BLaER1 treated with 17β-estradiol and CSF1 and Interleukin-3, amounts not matched to agents 10 nM and 100 nM (cell line): ENCODE measurements around the gene ZNF18.
"Not testable (repeated sequence)": the region's sequence is repeated elsewhere in the genome, so short reads cannot be mapped to it uniquely, and the experiment has no call there.

Experiments used
- H3K27ac ChIP-seq, 11 experiments: shearing (Covaris generic); formaldehyde crosslinking; 2 replicates each; pipeline ENCODE4 v1.8.1; 2022
- H3K27me3 ChIP-seq, 11 experiments: shearing (Covaris generic); formaldehyde crosslinking; 2 replicates each; pipeline ENCODE4 v1.8.1; 2022
- H3K36me3 ChIP-seq, 11 experiments: shearing (Covaris generic); formaldehyde crosslinking; 2 replicates each; pipeline ENCODE4 v1.8.1; 2022
- H3K4me1 ChIP-seq, 10 experiments: shearing (Covaris generic); formaldehyde crosslinking; 2 replicates each; pipeline ENCODE4 v1.8.1; 2022
- H3K4me2 ChIP-seq, 11 experiments: shearing (Covaris generic); formaldehyde crosslinking; 2 replicates each; pipeline ENCODE4 v1.8.1; 2022
- H3K4me3 ChIP-seq, 10 experiments: shearing (Covaris generic); formaldehyde crosslinking; 2 replicates each; pipeline ENCODE4 v1.8.1; 2022
- H3K9ac ChIP-seq, 11 experiments: shearing (Covaris generic); formaldehyde crosslinking; 2 replicates each; pipeline ENCODE4 v1.8.1; 2022
- H3K9me3 ChIP-seq, 11 experiments: shearing (Covaris generic); formaldehyde crosslinking; replicated peaks in 1 of 11; 2 replicates each; pipeline ENCODE4 v1.8.1; 2022
- H4K20me1 ChIP-seq, 11 experiments: shearing (Covaris generic); formaldehyde crosslinking; 2 replicates each; pipeline ENCODE4 v1.8.1; 2022
- Cebpa-rat ChIP-seq, 11 experiments: shearing (Covaris generic); IDR thresholded peaks; 2 replicates each; pipeline ENCODE4 v1.8.1; 2022

Gene ZNF18

DNA sequence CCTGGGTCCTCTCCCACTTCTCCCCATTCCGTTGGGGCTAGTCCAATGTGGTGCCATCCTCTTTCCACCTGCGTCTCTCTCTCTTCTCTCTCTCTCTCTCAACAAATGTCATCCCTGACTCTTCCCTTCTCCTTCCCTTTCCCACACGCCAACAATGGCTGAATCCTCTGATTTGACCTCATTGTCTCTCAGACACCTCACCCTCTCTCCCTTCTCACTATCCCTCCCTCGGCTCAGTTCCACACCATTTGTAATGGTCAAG lies 628 bp upstream of the ZNF18 start:
- no peak for TF ChIP-seq Cebpa-rat (IDR thresholded peaks at IDR 0.05)
- H3K9me3 ChIP-seq = no peaks in the 10 kb centered on the region
- H3K4me2 ChIP-seq = peak overlapping the region; percentile 55 to 90 (median 82)
- H3K9ac ChIP-seq = peak overlapping the region; percentile 84 to 95 (median 91)
- no peaks in the 10 kb centered on the region for H4K20me1 ChIP-seq
- H3K27ac ChIP-seq = peak overlapping the region; percentile 58 to 97 (median 90)
- no peaks in the 10 kb centered on the region for H3K27me3 ChIP-seq
- H3K4me3 ChIP-seq = peak overlapping the region; percentile 68 to 99 (median 83)
- H3K4me1 ChIP-seq = peaks cover 5 to 16% (median 9%) of the 10 kb centered on the region in 10 experiments; a peak in 14 of 20 replicates
- peaks cover 0 to 2% (median under 1%) of the 10 kb centered on the region in 11 experiments; a peak in 6 of 22 replicates for H3K36me3 ChIP-seq

DNA sequence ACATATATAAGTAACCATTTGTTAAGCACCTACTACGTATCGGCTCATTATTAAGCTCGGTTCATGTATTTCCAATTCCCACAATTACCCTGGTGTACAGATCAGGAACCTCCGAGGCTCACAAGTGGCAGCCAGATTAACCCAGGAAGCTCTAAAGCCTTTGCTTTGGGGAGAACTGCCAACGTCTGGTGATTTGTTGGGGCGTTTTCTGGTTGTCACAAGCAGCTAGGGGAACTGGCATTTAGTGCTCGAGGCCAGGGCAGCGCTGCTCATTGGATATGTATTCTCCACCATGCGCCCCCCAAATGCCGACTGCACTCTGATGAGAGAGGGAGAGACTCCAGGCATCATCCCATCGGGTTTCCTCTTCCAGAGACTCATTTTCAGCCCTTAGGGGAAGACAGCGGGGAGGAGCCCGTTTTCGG lies 541 bp downstream of the ZNF18 start:
- peak overlapping the region; percentile 68 to 99 (median 83) for H3K4me3 ChIP-seq
- H4K20me1 ChIP-seq = 0 out of 22 replicates have a peak, but pooled peaks cover 0 to 4% (median 0%) of the 10 kb centered on the region in 11 experiments
- H3K27me3 ChIP-seq = no peaks in the 10 kb centered on the region
- H3K4me1 ChIP-seq = peaks cover 5 to 18% (median 9%) of the 10 kb centered on the region in 10 experiments; a peak in 14 of 20 replicates
- no peak for TF ChIP-seq Cebpa-rat (IDR thresholded peaks at IDR 0.05)
- peak overlapping the region; percentile 84 to 95 (median 91) for H3K9ac ChIP-seq
- H3K27ac ChIP-seq = peak overlapping the region; percentile 72 to 97 (median 90)
- no peaks in the 10 kb centered on the region for H3K9me3 ChIP-seq
- peaks cover 10 to 14% (median 12%) of the 10 kb centered on the region in 11 experiments; a peak in 21 of 22 replicates for H3K36me3 ChIP-seq
- H3K4me2 ChIP-seq = peak overlapping the region; percentile 72 to 81 (median 77)

DNA sequence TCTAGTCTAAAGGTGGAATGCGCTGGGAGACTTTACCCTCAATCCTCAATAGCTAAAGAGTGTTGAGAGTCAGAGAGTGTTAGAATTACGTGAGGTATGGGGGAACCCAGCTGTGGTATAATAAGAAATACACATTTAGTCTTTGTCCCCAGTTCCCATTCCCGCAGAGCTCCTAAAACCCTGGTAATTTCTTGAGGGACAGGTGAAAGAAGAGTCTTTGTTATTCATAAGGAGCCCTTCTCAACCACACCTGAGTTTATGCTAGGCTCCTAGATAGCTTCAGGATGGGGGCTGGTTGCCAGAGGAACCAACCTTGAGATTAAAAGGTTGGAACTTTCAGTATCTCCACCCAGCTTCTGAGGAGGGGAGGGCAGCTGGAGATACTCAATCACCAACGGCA lies 5.8 kb downstream of the ZNF18 start:
- Histone ChIP-seq H3K9me3 (no peaks in the 10 kb centered on the region), H3K27ac (no peak overlapping the region), H4K20me1 (peaks cover 0 to 5% (median 0%) of the 10 kb centered on the region in 11 experiments; a peak in 4 of 22 replicates), H3K36me3 (peaks cover 32 to 61% (median 49%) of the 10 kb centered on the region in 11 experiments), H3K4me3 (no peak overlapping the region), H3K4me1 (peaks cover 0 to 14% (median 8%) of the 10 kb centered on the region in 10 experiments; a peak in 13 of 20 replicates), H3K27me3 (no peaks in the 10 kb centered on the region), H3K9ac (no peak overlapping the region), H3K4me2 (no peak overlapping the region)
- TF ChIP-seq Cebpa-rat (IDR thresholded peaks at IDR 0.05) = no peak

DNA sequence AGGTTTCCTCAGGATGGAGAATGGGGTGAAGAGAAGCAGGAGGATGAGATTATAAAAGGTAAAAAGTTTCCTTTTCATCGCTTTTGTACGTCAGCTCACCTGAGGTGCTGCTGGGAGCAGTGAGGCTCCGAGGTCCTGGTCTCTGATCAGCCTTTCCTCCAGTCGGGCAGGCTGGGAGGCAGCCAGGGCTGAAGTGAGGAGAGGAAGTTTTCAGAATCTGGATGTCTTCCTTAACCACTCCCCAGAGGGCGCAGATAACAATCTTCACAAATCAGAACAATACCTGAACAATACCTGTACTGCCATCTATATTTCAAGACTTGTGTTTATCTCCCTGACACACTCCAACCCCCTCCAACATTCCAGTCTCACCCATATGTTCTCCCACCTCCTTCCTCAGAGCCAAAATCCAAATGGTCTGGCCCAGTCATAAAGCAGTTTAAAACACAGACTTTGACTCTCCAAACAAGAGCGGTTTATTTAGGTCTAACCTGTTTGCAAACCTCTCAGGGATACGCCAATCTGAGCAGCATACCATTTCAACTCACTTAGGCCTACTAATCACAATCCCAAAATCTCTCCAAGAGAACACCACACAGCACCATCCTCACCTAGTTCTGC lies 6.8 kb downstream of the ZNF18 start:
- Histone ChIP-seq H3K36me3 (peaks cover 32 to 71% (median 55%) of the 10 kb centered on the region in 11 experiments), H3K4me1 (peaks cover 0 to 7% (median under 1%) of the 10 kb centered on the region in 10 experiments; a peak in 5 of 20 replicates), H4K20me1 (peaks cover 0 to 11% (median 3%) of the 10 kb centered on the region in 11 experiments; a peak in 4 of 22 replicates), H3K4me2 (no peak overlapping the region), H3K27me3 (no peaks in the 10 kb centered on the region), H3K9ac (no peak overlapping the region), H3K4me3 (no peak overlapping the region), H3K9me3 (no peaks in the 10 kb centered on the region), H3K27ac (no peak overlapping the region)
- TF ChIP-seq Cebpa-rat (IDR thresholded peaks at IDR 0.05) = no peak

DNA sequence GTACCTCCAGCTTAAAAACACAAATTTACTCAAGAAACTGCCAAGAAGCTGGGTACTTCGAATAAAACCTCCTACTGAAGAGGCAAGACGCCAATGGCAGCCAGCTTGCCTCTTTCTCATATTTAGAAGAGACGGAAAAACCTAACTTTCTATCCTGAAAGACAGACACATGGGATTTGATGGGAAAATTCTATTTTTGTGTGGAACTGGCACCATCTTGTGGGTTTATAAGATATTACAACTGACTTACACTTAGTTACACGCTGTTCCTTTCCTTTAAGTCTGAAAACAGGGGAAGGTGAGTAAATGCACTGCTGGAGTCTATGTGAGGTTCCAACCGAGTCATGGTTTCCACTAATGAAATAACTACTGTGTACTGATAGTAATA lies 10.3 kb downstream of the ZNF18 start:
- H3K9me3 ChIP-seq = no peaks in the 10 kb centered on the region
- H3K9ac ChIP-seq = no peak overlapping the region
- no peaks in the 10 kb centered on the region for H3K27me3 ChIP-seq
- no peak overlapping the region for H3K4me2 ChIP-seq
- H3K27ac ChIP-seq = no peak overlapping the region
- H4K20me1 ChIP-seq = peaks cover 0 to 11% (median 0%) of the 10 kb centered on the region in 11 experiments; a peak in 4 of 22 replicates
- TF ChIP-seq Cebpa-rat (IDR thresholded peaks at IDR 0.05) = no peak
- no peak overlapping the region for H3K4me3 ChIP-seq
- peaks cover 47 to 94% (median 79%) of the 10 kb centered on the region in 11 experiments for H3K36me3 ChIP-seq
- peaks cover 0 to 5% (median 0%) of the 10 kb centered on the region in 10 experiments; a peak in 2 of 20 replicates for H3K4me1 ChIP-seq

DNA sequence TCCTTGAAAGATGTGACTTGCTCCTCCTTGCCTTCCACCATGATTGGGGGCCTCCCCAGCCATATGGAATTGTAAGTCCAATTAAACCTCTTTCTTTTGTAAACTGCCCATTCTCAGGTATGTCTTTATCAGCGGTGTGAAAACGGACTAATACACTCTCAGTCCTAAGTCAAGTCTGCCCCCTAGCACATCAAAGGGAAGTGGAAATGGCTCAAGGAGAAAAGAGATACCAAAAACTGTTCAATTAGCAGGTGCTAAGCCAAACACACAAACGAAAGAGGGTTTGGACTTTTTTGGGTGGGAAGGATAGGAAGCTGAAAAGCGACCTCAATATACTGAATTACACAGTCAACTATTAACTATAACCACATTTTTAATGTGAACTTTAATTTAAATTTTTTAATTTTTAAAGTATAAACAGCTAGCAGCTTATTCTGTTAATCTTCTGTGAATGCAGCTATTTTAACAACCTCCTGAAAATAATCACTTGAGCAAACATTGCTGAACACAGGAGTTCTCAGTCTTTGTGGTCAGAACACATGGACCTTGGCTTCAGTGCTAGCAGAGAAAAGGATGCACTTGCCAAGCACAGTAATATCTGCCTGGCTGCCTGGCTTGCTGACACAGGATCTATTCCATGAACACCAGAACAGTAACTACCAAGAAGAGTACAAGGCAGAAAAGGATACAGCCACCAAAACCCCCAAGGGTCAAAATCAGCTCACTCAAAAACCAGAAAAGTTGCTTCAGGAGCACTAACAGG lies 10.9 kb downstream of the ZNF18 start:
- Histone ChIP-seq H3K27ac (no peak overlapping the region), H3K9me3 (no peaks in the 10 kb centered on the region), H3K4me2 (no peak overlapping the region), H3K4me3 (no peak overlapping the region), H3K36me3 (peaks cover 42 to 94% (median 78%) of the 10 kb centered on the region in 11 experiments), H4K20me1 (peaks cover 0 to 11% (median 0%) of the 10 kb centered on the region in 11 experiments; a peak in 4 of 22 replicates), H3K4me1 (peaks cover 0 to 8% (median 0%) of the 10 kb centered on the region in 10 experiments; a peak in 2 of 20 replicates), H3K27me3 (no peaks in the 10 kb centered on the region), H3K9ac (no peak overlapping the region)
- no peak for TF ChIP-seq Cebpa-rat (IDR thresholded peaks at IDR 0.05)

DNA sequence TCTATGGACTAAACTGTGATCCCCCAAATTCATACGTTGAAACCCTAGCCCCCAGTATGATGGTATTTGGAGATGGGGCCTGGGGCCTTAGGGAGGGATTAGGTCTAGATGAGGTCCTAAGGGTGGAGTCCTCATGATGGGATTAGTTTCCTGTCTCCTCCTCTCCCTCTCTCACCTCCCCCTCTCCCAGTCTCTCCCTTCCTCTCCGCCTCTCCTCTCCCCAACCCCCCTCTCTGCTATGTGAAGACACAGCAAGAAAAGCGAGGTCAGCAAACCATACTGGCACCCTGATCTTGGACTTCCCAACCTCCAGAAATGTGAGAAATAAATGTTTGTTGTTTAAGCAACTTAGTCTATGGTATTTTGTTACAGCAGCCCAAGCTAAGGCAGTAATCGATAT lies 15.4 kb downstream of the ZNF18 start:
- Histone ChIP-seq H3K27ac (no peak overlapping the region), H3K4me3 (no peak overlapping the region), H3K36me3 (peaks cover 45 to 87% (median 75%) of the 10 kb centered on the region in 11 experiments), H3K9me3 (no peaks in the 10 kb centered on the region), H3K27me3 (no peaks in the 10 kb centered on the region), H3K4me1 (peaks cover 0 to 8% (median 0%) of the 10 kb centered on the region in 10 experiments; a peak in 2 of 20 replicates), H3K9ac (no peak overlapping the region), H3K4me2 (no peak overlapping the region), H4K20me1 (peaks cover 0 to 10% (median 0%) of the 10 kb centered on the region in 11 experiments; a peak in 4 of 22 replicates)
- TF ChIP-seq Cebpa-rat (IDR thresholded peaks at IDR 0.05) = no peak

DNA sequence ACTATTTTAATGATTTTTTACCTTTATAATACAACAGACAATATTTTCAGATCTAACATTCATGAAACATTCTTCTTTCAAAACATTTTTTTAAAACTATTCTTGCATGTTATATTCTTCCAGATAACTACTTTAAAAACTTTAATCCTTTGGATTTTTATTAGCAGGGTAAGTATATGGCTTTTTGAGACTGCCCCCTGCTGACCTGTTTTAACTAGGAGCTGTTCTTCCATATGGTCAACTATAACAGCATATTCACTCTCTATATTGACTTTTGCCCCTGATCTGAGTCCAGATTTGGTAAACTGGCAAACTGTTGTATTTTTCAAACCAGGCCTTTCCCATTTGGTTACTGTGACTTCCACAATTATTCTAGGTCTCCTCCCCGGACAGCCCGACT lies 16.5 kb downstream of the ZNF18 start:
- Histone ChIP-seq H3K9ac (no peak overlapping the region), H3K9me3 (no peaks in the 10 kb centered on the region), H3K27me3 (no peaks in the 10 kb centered on the region), H3K36me3 (peaks cover 46 to 80% (median 68%) of the 10 kb centered on the region in 11 experiments), H3K4me3 (no peak overlapping the region), H3K4me1 (peaks cover 0 to 8% (median 0%) of the 10 kb centered on the region in 10 experiments; a peak in 2 of 20 replicates), H3K27ac (no peak overlapping the region), H4K20me1 (peaks cover 0 to 2% (median 0%) of the 10 kb centered on the region in 11 experiments; a peak in 2 of 22 replicates), H3K4me2 (no peak overlapping the region)
- TF ChIP-seq Cebpa-rat (IDR thresholded peaks at IDR 0.05) = no peak

DNA sequence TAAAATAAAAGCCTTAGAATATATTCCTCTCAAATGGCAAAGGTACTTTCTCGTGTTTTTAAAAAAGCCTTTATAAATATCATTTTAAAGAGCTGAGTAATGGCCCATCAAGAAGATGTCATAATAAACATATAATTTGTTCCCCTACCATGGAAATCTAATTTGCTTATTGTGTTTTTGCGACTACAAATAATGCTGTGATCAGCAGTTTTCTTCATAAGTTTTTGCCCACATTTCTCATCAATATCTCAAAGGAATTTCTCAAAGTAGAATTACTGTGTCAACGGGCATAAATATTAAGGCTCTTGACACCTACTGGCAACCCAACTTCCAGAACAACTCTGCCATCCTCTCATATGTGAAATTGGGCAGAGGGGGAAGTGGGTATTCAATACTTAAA lies 17.5 kb downstream of the ZNF18 start:
- peaks cover 0 to 8% (median 0%) of the 10 kb centered on the region in 10 experiments; a peak in 2 of 20 replicates for H3K4me1 ChIP-seq
- no peak for TF ChIP-seq Cebpa-rat (IDR thresholded peaks at IDR 0.05)

DNA sequence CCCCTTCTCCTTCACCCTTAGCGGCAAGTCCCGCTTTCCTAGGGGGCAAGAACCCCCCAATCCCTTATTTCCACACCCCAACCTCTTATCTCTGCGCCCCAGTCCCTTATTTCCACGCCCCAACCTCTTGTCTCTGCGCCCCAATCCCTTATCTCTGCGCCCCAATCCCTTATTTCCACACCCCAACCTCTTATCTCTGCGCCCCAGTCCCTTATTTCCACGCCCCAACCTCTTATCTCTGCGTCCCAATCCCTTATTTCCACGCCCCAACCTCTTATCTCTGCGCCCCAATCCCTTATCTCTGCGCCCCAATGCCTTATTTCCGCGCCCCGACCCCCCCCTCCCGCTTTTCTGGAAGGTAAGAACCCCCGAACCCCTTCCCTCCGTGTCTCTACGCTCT lies 24.5 kb downstream of the ZNF18 start:
- H3K4me2 ChIP-seq, H3K27me3 ChIP-seq, H3K4me1 ChIP-seq, H3K4me3 ChIP-seq, H3K9ac ChIP-seq, H3K27ac ChIP-seq, H4K20me1 ChIP-seq: not testable (repeated sequence)
- peaks cover 9 to 18% (median 10%) of the 10 kb centered on the region in 11 experiments for H3K36me3 ChIP-seq
- peaks cover 7 to 19% (median 15%) of the 10 kb centered on the region in 11 experiments; a peak in 21 of 22 replicates for H3K9me3 ChIP-seq

More for the DNA sequence above, 17.5 kb downstream of the ZNF18 start:
- H3K9me3 ChIP-seq = no peaks in the 10 kb centered on the region
- no peaks in the 10 kb centered on the region for H3K27me3 ChIP-seq
- H3K4me2 ChIP-seq = no peak overlapping the region
- peaks cover 39 to 70% (median 58%) of the 10 kb centered on the region in 11 experiments for H3K36me3 ChIP-seq
- no peak overlapping the region for H3K27ac ChIP-seq
- no peak overlapping the region for H3K4me3 ChIP-seq
- no peaks in the 10 kb centered on the region for H4K20me1 ChIP-seq
- H3K9ac ChIP-seq = no peak overlapping the region
